Endothelial cell of hepatic sinusoid (primary cell): ENCODE results near the gene CTH.
"Not testable (repeated sequence)": the region's sequence is repeated elsewhere in the genome, so short reads cannot be mapped to it uniquely, and the experiment has no call there.

Experiments used
- in situ Hi-C: cut with HindIII; loops from 2 replicates; pipeline ENCODE4 v1.10.0; 2017; ENCODE audit warnings: low sequenced_read_pairs

The CTH gene

GRCh38 chr1:70449049-70449448 is 38.0 kb downstream of the CTH start:
- in situ Hi-C loops, result no loop called here

GRCh38 chr1:70452164-70452939 is 41.3 kb downstream of the CTH start:
- in situ Hi-C loops, result not testable (repeated sequence)

GRCh38 chr1:70455291-70455690 is 44.2 kb downstream of the CTH start:
- in situ Hi-C loops, result no loop called here

- in situ Hi-C loops, result no loop called here
These were observed 47.1 kb downstream of the CTH start for GRCh38 chr1:70458131-70458530.

GRCh38 chr1:70459496-70460225 is 48.6 kb downstream of the CTH start:
- in situ Hi-C loops, result no loop called here

GRCh38 chr1:70460740-70461713 is 50.0 kb downstream of the CTH start:
- in situ Hi-C loops, result not testable (repeated sequence)

- in situ Hi-C loops, result no loop called here
These were observed 51.5 kb downstream of the CTH start for GRCh38 chr1:70462611-70463010.

- in situ Hi-C loops, result no loop called here
These were observed 54.8 kb downstream of the CTH start for GRCh38 chr1:70465911-70466310.

GRCh38 chr1:70467531-70467930 is 56.5 kb downstream of the CTH start:
- in situ Hi-C loops, result no loop called here

- in situ Hi-C loops, result no loop called here
These were observed 57.1 kb downstream of the CTH start for GRCh38 chr1:70468180-70468579.

- in situ Hi-C loops, result not testable (repeated sequence)
These were observed 58.1 kb downstream of the CTH start for GRCh38 chr1:70469184-70469583.

- in situ Hi-C loops, result no loop called here
These were observed 64.0 kb downstream of the CTH start for GRCh38 chr1:70475023-70475422.

GRCh38 chr1:70477090-70477489 is 66.0 kb downstream of the CTH start:
- in situ Hi-C loops, result no loop called here

- in situ Hi-C loops, result not testable (repeated sequence)
These were observed 66.8 kb downstream of the CTH start for GRCh38 chr1:70477905-70478304.

GRCh38 chr1:70483342-70483741 is 72.3 kb downstream of the CTH start:
- in situ Hi-C loops, result no loop called here

- in situ Hi-C loops, result no loop called here
These were observed 74.6 kb downstream of the CTH start for GRCh38 chr1:70485624-70486023.

- in situ Hi-C loops, result no loop called here
These were observed 75.8 kb downstream of the CTH start for GRCh38 chr1:70486676-70487458.

GRCh38 chr1:70487459-70487815 is 76.4 kb downstream of the CTH start:
- in situ Hi-C loops, result no loop called here

- in situ Hi-C loops, result no loop called here
These were observed 77.0 kb downstream of the CTH start for GRCh38 chr1:70487910-70488665.
